T-helper 2 cell (primary cell): Measurements from ENCODE around the gene WDR54.
A peak's percentile ranks its signal among the peaks of the same experiment; 100 is the strongest.
"Not testable (repeated sequence)": the region's sequence is repeated elsewhere in the genome, so short reads cannot be mapped to it uniquely, and the experiment has no call there.

Experiments
- DNase-seq, 5 experiments: peaks; one replicate each; pipeline versions ENCODE4 v3.0.0 to v3.0.0-alpha.2; 2012 to 2022

The WDR54 gene

DNA sequence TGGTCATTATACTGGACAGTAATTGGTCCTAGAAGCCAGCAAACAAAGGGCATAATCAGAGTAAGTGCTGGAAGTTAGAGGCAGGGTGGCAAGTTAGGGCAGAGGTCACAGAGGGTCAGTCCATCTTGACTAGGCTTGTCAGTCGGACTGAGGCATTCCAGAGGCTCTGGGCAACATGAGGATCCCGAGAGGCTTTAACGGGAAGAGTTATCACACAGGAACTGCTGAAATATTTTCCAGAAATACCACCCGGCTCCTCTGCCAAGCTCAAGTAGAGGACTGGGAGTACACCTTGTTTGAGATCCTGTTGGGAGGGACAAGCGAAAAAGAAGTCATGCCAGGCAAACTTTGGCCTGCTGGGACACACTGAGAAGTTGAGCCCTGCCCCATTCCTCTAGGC, 13.8 kb upstream of the WDR54 start:
- no peak for DNase-seq

DNA sequence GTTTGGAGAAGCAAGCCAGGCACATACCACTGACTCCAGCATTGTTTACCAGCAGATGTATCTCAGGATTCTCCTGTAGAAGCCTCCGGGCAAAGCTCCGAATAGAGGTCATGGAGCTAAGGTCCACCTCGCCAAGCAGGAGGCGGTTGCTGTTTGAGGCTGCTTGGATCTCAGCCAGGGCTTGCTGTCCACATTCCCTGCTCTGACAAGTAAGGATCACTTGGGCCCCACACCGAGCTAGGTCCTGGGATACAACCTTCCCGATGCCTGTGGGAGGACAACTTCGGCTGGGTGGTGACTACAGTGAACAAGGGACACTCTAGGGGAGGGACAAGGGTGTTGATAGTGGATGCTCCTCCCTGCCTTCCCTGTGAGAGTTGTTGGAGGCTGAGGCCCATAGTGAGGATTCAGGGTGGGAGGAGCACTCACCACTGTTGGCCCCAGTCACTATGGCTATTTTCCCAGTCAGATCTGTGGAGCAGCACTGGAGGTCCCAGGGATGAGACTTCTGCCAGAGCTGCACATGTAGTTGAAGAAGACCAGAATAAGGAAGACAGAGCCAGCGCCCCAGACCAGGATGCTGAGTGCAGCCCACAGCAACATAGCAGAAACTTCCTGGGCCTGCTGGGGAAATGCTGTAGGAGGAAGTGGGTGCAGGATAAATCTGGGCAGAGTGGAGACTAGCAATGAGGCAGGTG, 8.4 kb upstream of the WDR54 start:
- no peak for DNase-seq

DNA sequence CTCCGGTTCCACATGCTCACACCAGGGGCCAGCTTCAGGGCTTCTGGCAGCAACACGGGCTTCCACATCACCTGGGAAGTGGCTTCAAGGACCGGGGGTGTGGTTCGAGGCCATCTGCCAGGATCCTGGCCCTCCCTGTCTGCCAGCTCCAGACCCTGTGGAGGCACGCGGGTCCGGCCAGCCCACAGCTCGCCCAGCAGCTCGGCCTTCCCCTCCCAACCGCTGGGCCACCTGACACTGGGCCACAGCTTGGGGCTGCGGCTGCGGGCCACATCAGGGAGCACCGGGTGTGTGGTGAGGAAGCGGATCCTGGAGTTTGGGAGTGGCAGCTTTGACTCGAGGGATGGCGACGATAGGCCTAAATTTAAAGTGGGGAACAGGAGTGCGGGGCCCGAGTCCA, 7.1 kb upstream of the WDR54 start:
- DNase-seq = no peak

DNA sequence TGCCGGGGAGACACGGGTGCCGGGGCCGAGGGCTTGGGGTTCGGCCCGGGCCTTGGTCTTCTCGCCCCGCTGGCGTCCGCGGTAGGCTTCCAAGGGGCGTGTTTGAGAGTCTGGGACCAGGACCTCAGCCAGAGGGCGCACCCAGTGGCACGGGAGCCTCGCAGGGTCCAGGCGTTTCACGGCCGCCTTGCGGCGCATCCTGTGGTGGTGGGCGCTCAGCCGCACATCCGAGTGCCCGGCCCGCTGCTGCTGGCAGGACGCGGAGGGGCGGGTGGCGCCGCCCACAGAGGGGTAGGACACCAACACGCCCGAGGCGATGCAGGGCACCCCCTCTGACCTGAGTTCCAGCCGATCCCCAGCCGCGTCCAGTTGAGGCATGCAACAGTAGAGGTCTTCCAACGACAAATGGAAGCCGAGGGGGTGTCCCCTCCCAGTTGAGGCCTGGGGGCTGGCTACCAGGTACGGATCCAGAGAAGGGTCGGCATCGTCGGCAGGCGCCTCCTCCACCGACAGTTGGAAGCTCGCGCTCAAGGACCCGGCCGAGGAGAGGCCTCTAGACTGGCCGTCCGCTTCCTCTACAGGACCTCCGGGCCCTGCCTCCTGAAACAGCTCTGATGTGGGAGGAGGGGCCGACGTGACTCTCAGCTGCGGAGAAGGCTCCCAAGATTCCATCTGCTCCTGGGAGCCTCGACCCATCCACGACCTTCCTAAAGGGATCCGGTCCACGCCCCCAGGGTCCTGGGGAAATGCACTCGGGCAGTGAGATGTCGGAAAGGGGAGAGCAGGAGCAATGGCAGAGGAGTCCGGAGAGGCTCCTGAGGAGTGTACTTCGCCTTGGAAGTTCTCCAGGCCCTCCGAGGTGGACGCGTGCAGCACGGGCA, 6.4 kb upstream of the WDR54 start:
- DNase-seq = peak in 1 of 5 experiments; percentile 6

DNA sequence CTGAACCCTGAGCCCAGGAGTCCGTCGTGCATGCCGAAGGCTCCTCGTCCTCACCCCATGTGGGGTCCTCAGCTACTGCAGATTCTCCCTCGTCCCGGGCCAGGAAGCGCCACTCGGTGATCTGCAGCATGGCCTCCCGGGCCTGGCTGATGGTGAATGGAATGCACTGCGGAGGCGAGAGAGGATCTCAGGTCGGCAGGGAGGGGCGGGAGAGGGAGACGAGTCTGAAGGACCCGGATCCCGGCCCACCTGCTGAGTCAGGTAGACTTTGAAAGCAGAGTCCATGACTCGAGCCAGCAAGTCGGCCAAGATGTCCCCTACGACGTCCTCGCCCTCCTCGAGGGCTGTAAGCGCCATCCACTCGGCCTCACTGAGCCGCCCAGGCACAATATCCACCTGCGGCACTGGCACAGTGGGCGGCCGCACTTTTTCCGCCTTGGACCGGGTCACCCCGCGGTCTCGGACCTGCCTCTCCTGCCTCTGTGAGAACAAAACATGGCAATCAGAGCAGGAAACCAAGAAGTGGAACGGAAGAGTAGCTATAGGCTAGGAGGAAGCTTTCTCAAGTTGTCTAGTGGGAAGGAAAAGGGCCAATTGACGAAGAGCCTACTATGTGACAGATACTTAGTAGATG, 5.7 kb upstream of the WDR54 start:
- no peak for DNase-seq

DNA sequence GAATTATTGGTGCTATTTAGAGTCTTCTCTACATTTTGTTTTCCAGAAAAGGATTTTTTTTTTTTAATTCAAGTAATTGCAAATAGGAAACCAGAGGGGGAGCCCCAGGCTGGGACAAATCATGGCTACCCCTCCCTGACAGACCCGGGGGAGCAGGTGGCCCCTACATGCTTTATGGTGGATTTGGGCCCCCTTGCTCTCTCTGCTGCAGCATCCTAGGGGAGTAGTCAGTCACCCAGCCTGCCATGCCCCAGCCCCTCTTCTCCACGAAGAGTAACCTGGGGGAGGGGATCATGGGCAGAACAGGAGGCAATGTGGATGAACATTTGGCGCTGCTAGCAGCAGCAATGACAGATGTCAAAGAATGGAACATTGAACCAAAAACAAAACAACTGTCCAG, 4.8 kb upstream of the WDR54 start:
- no peak for DNase-seq

DNA sequence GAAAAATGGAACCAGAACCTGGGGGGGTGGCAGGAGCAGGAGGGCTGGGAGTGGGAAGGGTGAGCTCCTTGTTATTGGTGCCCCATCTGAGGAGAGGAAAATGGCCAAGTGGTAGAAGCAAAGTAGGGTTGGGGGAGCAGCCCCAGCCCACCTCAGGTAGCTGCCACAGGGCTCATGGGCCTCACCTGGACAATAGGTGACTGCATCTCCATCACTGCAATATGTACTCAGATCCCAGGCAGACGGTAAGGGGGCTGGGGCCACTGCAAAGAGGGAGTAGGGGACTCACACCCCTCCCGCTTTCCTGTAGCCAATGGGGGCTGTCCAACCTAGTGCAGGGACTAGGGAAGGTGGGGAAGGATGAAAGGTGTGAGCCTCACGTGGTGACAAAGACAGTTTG, 4.3 kb upstream of the WDR54 start:
- DNase-seq = no peak

DNA sequence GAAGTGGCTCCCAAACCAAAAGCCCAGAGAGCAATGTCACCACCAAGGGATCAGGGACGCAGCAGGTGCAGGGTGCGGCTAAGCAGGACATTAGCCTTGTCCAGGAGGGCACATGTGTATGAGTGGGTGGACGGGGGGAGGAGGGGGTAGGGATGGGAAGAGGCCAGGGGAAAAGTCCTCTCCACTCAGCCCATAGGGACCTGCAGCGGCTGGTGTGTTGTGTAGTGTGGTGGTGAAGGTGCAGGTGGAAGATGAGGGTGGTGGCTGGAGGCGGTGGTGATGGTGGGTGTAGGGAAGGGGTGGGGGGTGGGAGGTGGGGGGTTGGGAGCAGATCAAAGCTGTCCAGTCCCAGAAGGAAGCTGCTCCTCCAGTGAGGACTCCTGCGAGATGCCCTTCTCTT, 3.8 kb upstream of the WDR54 start:
- no peak for DNase-seq

DNA sequence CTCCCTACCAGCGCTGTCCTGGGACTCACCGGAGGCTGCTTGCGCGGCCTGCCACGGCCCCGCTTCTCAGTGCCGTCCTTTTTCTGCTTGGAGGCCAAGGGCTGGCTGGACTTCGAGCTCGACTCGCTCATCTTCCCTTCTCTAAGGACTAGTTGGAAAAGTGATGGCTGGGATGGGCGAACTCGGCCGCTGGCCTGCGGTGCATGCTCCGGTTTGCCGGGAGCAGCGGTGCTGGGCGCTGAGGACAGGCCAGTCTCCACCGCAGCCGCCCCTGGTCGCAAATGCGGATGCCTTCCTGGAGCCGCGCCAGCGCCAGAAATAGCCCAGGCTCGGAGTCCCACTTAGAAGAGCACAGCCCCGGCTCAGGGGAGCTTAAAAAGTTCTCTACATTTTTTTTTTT, 3.2 kb upstream of the WDR54 start:
- DNase-seq = no peak

DNA sequence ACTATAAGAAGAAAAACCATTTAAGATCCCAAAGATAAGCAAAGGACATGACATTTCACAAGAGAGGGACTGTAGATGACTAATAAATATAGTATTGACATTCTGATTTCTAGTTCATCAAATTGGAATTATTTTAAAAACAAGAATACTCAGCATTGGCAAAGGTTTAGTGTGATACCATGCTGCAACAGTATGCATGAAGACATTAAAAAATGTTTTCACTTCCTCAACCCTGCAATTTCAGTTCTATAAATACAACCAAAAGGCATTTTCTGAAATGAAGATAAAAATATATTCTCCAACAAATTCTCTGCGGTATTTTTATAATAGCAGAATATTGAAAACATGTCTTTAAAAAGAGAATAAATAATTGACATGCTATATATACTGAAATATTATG, 2.2 kb upstream of the WDR54 start:
- no peak for DNase-seq

DNA sequence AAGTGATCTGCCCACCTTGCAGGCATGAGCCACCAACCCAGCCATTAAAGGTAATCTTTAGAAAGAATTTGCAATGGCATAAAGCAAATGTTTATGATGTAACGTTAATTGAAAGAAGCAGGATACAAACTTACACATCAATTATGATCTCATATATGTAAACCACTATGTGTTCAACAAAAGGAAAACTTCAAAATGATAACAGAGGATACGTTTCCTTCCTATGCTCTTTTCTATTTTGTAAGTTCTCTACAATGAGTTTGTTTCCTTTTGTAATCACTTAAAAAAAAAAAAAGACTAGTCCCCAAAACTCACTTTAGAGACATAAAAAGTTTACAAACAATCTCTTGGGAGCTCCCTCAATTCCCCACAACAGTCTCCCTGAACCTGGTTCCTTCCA, 1.5 kb upstream of the WDR54 start:
- DNase-seq = no peak

DNA sequence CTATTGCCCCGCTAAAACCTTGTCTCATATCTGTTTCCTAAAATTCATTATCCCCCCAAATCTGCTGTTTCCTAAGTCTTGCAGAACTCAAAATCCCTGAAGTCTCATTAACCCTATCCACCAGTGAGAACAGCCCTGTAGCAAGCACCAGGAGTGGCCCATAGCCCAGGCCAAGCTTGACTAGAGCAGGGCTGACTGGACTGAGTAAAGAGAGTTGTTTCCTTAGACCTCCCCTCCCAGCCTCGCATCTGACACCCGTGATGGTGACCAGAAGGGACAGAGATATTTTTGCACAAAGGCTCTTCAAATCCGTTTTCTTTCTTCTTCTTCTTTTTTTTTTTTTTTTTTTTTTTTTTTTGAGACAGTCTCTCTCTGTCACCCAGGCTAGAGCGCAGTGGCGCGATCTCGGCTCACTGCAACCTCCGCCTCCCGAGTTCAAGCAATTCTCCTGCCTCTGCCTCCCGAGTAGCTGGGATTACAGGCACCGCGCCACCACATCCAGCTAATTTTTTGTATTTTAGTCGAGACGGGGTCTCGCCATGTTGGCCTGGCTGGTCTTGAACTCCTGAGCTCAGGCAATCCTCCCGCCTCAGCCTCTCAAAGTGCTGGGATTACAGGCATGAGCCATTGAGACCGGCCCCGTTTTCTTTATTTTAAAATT, 957 bp upstream of the WDR54 start:
- DNase-seq = not testable (repeated sequence)

DNA sequence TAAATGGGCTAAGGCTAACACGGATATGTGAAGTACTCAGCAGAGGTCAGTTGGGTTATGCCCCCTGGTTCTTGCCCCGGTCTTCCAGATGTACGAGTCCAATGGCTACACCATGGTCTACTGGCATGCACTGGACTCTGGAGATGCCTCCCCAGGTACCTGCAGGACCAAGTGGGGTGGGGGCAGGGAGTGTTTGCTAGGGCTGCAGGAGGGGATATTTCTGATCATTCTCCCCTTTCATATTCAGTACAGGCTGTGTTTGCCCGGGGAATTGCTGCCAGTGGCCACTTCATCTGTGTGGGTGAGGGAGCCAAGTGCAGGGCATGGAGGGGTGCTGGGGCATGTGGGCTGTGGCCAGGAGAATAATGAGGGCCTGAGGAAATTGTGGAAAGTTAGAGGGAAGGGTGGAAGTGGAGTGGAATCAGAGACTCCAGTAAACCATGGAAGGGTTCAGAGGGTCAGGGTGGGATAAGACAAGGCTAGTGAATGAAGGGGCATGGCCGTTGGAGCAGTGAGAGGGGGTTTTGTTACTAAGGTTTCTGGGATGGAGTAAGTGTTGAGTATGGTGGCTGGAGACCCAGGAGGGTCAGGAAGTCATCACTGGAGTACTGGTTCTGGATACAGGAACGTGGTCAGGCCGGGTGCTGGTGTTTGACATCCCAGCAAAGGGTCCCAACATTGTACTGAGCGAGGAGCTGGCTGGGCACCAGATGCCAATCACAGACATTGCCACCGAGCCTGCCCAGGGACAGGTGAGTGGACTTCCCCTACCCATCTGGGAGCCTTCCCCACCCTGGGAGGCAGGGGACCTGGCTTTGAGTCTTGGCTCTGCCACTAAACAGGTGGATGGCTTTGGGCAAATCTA, 1.9 kb downstream of the WDR54 start:
- DNase-seq = no peak

DNA sequence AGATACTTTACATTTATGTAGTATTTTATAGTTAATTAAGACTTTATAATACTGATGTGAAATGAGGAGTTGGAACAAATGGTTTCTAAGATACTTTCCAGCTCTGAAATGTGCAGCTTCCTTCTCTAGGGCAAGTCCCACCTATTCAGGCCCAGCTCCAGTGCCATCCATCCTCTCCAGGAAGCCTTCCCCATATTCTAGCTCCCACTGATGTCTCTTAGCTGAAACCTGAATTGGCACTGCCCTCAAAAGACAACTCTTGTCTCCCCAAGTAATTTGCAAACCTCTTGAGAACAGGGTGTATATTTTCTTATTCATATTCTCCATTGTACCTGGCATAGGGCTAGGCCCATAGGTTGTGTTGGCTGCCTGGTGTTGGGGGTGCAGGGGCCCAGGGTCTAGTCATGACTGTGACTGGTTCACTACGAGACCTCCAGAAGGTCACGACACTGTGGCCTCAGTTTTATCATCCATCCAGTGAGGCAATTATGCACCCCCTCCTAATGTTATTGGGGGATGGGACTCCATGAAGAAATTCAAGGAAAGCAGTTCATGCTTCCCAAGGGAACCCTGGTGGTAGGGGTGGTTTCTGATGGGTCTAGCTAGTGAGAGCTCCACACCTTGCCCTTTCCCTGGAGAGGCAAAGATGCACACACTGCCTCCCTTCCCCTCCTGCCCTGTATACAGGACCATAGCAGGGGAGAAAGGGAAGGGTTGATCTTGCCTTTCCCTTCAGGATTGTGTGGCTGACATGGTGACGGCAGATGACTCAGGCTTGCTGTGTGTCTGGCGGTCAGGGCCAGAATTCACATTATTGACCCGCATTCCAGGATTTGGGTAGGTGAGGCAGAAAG, 2.8 kb downstream of the WDR54 start:
- DNase-seq = no peak

DNA sequence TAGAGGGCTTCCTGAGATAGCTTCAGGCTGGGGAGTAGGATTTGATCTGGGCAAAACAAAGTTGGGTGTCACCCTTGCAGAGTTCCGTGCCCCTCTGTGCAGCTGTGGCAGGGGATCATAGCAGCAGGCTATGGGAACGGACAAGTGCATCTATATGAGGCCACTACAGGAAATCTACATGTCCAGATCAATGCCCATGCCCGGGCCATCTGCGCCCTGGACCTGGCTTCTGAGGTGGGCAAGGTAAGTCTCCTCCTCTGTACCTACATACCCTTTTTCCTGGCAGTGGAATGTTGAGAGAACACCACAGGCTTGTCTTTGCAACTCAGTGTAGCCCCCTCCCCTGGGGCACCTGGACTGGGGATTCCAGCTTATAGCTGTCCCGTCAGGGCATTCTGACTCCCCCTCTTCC, 3.5 kb downstream of the WDR54 start:
- no peak for DNase-seq

DNA sequence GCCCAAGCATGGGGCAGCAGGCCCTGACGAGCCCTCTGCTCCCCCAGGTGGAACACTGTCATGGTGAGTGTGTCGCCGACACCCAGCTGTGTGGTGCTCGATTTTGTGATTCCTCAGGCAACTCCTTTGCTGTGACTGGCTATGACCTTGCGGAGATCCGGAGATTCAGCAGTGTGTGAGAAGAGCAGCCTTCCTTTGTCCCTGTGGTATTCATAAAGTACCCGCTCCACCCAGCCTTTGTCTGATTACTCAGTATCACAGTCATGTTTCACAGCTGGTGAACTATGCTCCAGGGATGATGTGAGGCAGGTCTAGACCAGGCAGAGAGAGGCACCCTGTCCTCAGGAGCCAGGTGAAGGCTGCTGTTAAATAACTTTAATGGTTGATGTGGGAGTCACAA, 4.0 kb downstream of the WDR54 start:
- no peak for DNase-seq

DNA sequence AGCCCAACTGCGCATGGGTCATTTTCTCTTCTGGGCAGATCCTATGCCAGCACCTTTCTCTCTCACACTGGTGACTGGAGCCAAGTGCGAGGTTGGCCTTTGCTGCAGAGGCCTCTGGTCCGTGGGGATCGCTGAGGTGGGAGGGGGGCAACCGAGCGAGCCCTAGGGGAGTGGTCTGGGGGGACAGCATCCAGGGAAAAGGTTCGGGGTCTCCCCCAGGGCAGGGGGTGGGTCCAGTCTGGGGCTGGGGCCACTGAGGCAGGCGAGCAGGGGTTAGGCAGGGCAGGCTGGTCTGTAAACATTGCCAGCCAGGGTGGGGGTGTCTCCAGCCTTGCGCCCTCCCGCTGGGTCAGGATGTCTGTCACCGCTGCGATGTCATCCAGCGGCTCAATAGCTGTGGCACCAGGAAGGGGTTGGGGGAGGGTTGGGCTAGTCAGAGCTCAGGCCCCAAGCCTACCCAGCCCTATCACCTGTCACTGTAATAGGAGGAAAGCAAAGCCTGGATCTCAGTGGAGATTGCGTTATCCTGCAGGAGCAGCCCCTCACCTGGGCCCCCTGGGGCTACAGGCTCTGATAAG, 4.7 kb downstream of the WDR54 start:
- no peak for DNase-seq

DNA sequence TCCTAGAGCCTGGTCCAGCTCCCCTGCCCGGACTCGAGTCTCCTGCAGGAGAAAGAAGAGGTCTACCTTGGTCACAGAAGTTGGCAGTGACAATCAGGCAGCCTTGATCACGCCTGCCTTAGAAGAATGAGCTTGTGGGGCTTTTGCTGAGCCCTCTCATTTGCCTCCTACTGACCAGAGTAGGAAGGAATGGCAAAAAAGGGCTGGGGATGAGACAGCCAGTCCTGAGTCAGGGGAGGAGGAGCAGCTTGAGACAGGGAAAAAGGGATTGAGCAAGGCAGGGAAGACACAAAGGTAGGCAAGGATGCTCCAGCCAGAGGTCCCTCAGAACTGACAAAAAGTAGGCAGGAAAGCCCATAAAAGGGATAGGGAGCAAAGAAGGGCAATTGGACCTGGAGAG, 6.0 kb downstream of the WDR54 start:
- no peak for DNase-seq

DNA sequence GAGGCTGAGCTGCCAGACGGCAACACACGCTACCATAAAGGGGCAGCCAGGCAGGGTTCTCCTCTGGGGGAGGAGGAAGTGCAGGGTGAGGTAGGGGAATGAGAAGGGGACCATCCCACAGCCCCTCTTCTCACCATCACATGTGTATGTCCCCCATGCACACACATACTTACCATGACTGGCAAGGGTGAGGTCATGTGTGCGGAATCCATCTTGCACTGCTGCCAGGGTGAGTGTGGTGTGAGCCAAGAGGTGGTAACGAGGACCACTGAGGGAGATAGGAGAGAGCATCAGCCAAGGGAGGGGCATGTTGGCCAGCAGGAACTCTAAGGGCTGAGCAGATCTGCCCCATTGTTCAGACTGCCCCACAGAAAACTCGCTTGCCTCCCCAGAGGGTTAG, 7.1 kb downstream of the WDR54 start:
- no peak for DNase-seq

DNA sequence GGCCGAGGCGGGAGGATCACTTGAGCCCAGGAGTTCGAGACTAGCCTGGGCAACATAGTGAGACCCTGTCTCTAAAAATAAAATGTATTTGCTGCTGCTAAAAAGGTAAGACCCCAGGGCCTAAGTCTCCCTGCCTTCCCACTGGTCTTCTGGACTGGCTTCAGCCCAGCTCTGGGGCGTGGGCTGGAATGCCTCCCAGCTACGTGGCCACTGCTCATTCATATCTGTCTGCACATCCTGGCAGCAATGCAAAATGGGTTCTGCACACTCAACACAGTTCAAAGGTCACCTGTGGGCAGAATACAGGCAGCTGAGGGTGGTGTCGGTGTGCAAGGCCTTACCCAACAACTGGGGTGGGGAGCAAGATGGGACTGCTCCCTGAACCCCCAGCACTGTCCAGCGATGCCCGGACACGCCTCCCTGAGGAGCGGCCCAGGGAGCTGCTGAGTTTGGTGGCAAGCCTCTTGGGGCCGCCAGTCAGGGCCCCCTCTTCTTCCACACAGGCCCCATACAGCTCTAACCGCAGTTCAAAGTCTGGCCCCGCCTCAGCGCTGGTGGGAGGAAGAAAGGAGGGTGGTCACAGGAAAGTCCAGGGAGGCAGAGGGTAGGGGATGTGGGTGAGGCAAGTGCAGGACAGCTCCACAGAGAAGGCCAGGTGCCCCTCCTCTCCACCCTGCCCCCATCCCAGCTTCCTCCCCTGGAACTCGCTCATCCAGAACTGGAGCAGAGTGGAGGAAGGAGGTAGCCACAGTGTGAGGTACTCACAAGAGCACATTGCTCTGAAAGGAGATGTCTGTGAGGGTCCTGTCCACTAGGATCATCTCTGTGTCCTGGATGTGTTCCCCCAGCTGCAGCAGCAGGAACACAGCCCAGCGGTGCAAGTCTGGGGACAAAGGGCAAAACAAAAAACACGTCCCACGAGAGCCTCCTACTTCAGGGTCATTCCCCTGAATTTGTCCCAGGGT, 8.2 kb downstream of the WDR54 start:
- no peak for DNase-seq
